SK-N-SH (cell line): Measurements from ENCODE around the gene FNDC3B. TPM values are rescaled to one million over a fixed set of nuclear protein-coding genes. Genes with fewer than 3 reads are reported as not detected.

Experiments used
- CTCF ChIA-PET: fragments of 300-600, 350-600 bp; formaldehyde crosslinking; extraction: SDS; loops from one replicate; lab custom pipeline; 2021; lab: Yijun Ruan, JAX
- POLR2A ChIA-PET: fragments of 350-600 bp; sonication (Branson Sonifier 250); formaldehyde crosslinking; extraction: SDS; loops from one replicate; lab custom pipeline; 2020; ENCODE audit warnings: antibody characterized with exemption, inconsistent platforms; lab: Yijun Ruan, JAX
- DNase-seq: peaks from one replicate; pipeline ENCODE4 v3.0.0; 2012
- H2AFZ ChIP-seq: fragments of 200-600 bp; sonication (generic); 2 replicates; pipeline ENCODE4 v1.8.1; 2016; ENCODE audit warnings: antibody characterized with exemption, mild to moderate bottlenecking, low read depth
- H3F3A ChIP-seq: fragments of 200-600 bp; sonication (generic); replicated peaks from 2 replicates; pipeline ENCODE3; 2016; ENCODE audit warnings: antibody characterized with exemption, mild to moderate bottlenecking; ENCODE audit not compliant: insufficient read depth
- H3K27ac ChIP-seq, 2 experiments: fragments of 200-500 bp in 1 of 2; fragments of 200-600 bp in 1 of 2; sonication (Bioruptor generic) in 1 of 2; sonication (generic), shearing (Covaris generic) in 1 of 2; 2 replicates each; pipeline versions ENCODE4 v1.5.1 to v1.6.1; 2014 to 2016; ENCODE audit warnings: low read depth in 2 of 2, inconsistent platforms in 1 of 2, low read length in 1 of 2, mild to moderate bottlenecking in 1 of 2, mixed read lengths in 1 of 2
- H3K27me3 ChIP-seq: fragments of 200-600 bp; sonication (generic), shearing (Covaris generic); 2 replicates; pipeline ENCODE4 v1.6.1; 2016; ENCODE audit warnings: mixed run types; ENCODE audit not compliant: insufficient read depth
- H3K36me3 ChIP-seq, 2 experiments: fragments of 200-500 bp in 1 of 2; fragments of 200-600 bp in 1 of 2; sonication (Bioruptor generic) in 1 of 2; sonication (generic) in 1 of 2; replicated peaks in 1 of 2; 2 replicates each; pipeline versions ENCODE3 to v1.5.1; 2014 to 2016; ENCODE audit warnings: low read length in 1 of 2, mild to moderate bottlenecking in 1 of 2; ENCODE audit not compliant: insufficient read depth in 2 of 2, control insufficient read depth in 1 of 2
- H3K4me1 ChIP-seq, 2 experiments: fragments of 200-500 bp in 1 of 2; fragments of 200-600 bp in 1 of 2; sonication (Bioruptor generic) in 1 of 2; sonication (generic), shearing (Covaris generic) in 1 of 2; 2 replicates each; pipeline versions ENCODE4 v1.5.1 to v1.6.1; 2014 to 2016; ENCODE audit warnings: low read depth in 1 of 2, low read length in 1 of 2, mixed run types in 1 of 2; ENCODE audit not compliant: insufficient read depth in 2 of 2, control insufficient read depth in 1 of 2
- H3K4me2 ChIP-seq: fragments of 200-600 bp; sonication (generic), shearing (Covaris generic); 2 replicates; pipeline ENCODE4 v1.6.1; 2017; ENCODE audit warnings: mixed run types
- H3K4me3 ChIP-seq, 2 experiments: fragments of 200-500 bp in 1 of 2; fragments of 200-600 bp in 1 of 2; sonication (Bioruptor generic) in 1 of 2; sonication (generic), shearing (Covaris generic) in 1 of 2; 2 replicates each; pipeline versions ENCODE4 v1.5.1 to v1.8.1; 2014 to 2016; ENCODE audit warnings: low read depth in 2 of 2, inconsistent platforms in 1 of 2, low read length in 1 of 2, mild to moderate bottlenecking in 1 of 2, mixed read lengths in 1 of 2, moderate library complexity in 1 of 2
- H3K79me2 ChIP-seq: fragments of 200-600 bp; sonication (generic); 2 replicates; pipeline ENCODE4 v1.8.1; 2017; ENCODE audit warnings: mild to moderate bottlenecking; ENCODE audit not compliant: insufficient read depth
- H3K9ac ChIP-seq: fragments of 200-600 bp; sonication (generic); 2 replicates; pipeline ENCODE4 v1.6.1; 2017; ENCODE audit warnings: mixed run types
- H3K9me2 ChIP-seq: fragments of 200-600 bp; sonication (generic); 2 replicates; pipeline ENCODE4 v1.6.1; 2017; ENCODE audit warnings: mixed run types
- H3K9me3 ChIP-seq: fragments of 200-600 bp; sonication (generic); 2 replicates; pipeline ENCODE4 v1.6.1; 2017; ENCODE audit warnings: mixed run types, mild to moderate bottlenecking, moderate library complexity
- H4K20me1 ChIP-seq: fragments of 200-600 bp; sonication (generic); 2 replicates; pipeline ENCODE4 v1.6.1; 2017; ENCODE audit warnings: mild to moderate bottlenecking, mixed run types; ENCODE audit not compliant: insufficient read depth
- ELF1 ChIP-seq: IDR thresholded peaks from 2 replicates; pipeline ENCODE4 v1.4.0; 2012
- EZH2phosphoT487 ChIP-seq: fragments of 200-600 bp; sonication (generic); IDR thresholded peaks from 2 replicates; pipeline ENCODE4 v1.6.1; 2017; ENCODE audit warnings: low read depth, mixed run types, mild to moderate bottlenecking, antibody characterized with exemption, moderate library complexity, borderline replicate concordance
- FOSL2 ChIP-seq: IDR thresholded peaks from 2 replicates; pipeline ENCODE4 v1.4.0; 2012; ENCODE audit warnings: low read depth, mild to moderate bottlenecking, moderate library complexity, borderline replicate concordance
- FOXM1 ChIP-seq: IDR thresholded peaks from 2 replicates; pipeline ENCODE4 v1.4.0; 2012; ENCODE audit warnings: low read depth, mild to moderate bottlenecking
- GATA2 ChIP-seq: sonication (generic); formaldehyde crosslinking; IDR thresholded peaks from 2 replicates; pipeline ENCODE4 v1.5.0; 2020; ENCODE audit warnings: mild to moderate bottlenecking, missing genetic modification reagents
- PBX3 ChIP-seq: IDR thresholded peaks from 2 replicates; pipeline ENCODE4; 2012
- POLR2AphosphoS5 ChIP-seq: IDR thresholded peaks from 2 replicates; pipeline ENCODE4 v1.6.1; 2012; ENCODE audit warnings: low read depth, low read length
- RAD21 ChIP-seq: IDR thresholded peaks from 2 replicates; pipeline ENCODE4 v1.6.1; 2012; ENCODE audit warnings: mild to moderate bottlenecking, low read length
- RCOR1 ChIP-seq: fragments of 150-350 bp; IDR thresholded peaks from 2 replicates; pipeline ENCODE4 v1.6.1; 2017; ENCODE audit warnings: antibody characterized with exemption, low read length
- SIN3A ChIP-seq: IDR thresholded peaks from 2 replicates; pipeline ENCODE4 v1.6.1; 2012; ENCODE audit warnings: low read depth, mild to moderate bottlenecking, low read length, moderate library complexity, borderline replicate concordance
- SMC3 ChIP-seq: IDR thresholded peaks from 2 replicates; pipeline ENCODE4 v1.6.1; 2012; ENCODE audit warnings: low read depth, low read length, improper control_type of control experiment
- TAF1 ChIP-seq: IDR thresholded peaks from 2 replicates; pipeline ENCODE4 v1.6.1; 2012; ENCODE audit warnings: low read depth, mild to moderate bottlenecking, low read length, moderate library complexity, borderline replicate concordance
- TEAD4 ChIP-seq: IDR thresholded peaks from 2 replicates; pipeline ENCODE4 v1.4.0; 2012; ENCODE audit warnings: mild to moderate bottlenecking, borderline replicate concordance; ENCODE audit not compliant: insufficient read depth
- USF1 ChIP-seq: IDR thresholded peaks from 2 replicates; pipeline ENCODE4 v1.4.0; 2012; ENCODE audit warnings: low read depth, borderline replicate concordance
- USF2 ChIP-seq: fragments of 150-350 bp; IDR thresholded peaks from 2 replicates; pipeline ENCODE4 v1.6.1; 2017; ENCODE audit warnings: antibody characterized with exemption, low read length, low read depth, borderline replicate concordance
- whole genome bisulfite sequencing: methylation state at CpG from one replicate; pipeline ENCODE4 v1.1.6; 2017; ENCODE audit warnings: low lambda C conversion rate; 5-methylcytosine and 5-hydroxymethylcytosine counted together
- polyA plus RNA-seq, 3 experiments: library from polyadenylated mRNA; depleted of rRNA; stranded (reverse); fragments of >200 nt; gene quantifications; 2 replicates each; pipeline ENCODE4 v1.2.3, GENCODE V29; 2012
- TF ChIP-seq, protein P1 (sequence below): IDR thresholded peaks from 2 replicates; pipeline ENCODE4 v1.6.1; 2012; ENCODE audit warnings: mild to moderate bottlenecking, low read depth, low read length, moderate library complexity

The FNDC3B gene
- polyA plus RNA-seq, 1 of the 3 experiments (the other 2 are of a cell fraction), result 10.4 TPM

DNA sequence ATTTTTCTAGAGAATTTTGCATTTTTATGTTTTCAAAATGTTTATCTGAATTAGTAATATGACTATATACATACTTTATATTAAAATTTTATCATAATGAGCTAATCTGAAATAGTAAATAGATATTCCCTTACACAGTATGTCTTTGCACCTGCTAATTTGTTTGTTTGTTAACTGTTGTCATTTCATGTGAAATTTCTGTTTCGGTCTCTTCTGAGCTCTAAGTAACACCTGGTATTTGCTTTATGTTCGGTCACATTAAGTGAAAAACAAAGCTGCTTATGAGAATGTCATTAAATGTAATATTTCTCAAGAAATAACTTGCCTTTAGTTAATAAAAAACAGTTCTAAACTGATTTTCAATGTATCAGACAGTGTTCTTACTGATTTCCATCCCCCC, 61.1 kb downstream of the FNDC3B start (continued):
- TF ChIP-seq, protein P1, sequence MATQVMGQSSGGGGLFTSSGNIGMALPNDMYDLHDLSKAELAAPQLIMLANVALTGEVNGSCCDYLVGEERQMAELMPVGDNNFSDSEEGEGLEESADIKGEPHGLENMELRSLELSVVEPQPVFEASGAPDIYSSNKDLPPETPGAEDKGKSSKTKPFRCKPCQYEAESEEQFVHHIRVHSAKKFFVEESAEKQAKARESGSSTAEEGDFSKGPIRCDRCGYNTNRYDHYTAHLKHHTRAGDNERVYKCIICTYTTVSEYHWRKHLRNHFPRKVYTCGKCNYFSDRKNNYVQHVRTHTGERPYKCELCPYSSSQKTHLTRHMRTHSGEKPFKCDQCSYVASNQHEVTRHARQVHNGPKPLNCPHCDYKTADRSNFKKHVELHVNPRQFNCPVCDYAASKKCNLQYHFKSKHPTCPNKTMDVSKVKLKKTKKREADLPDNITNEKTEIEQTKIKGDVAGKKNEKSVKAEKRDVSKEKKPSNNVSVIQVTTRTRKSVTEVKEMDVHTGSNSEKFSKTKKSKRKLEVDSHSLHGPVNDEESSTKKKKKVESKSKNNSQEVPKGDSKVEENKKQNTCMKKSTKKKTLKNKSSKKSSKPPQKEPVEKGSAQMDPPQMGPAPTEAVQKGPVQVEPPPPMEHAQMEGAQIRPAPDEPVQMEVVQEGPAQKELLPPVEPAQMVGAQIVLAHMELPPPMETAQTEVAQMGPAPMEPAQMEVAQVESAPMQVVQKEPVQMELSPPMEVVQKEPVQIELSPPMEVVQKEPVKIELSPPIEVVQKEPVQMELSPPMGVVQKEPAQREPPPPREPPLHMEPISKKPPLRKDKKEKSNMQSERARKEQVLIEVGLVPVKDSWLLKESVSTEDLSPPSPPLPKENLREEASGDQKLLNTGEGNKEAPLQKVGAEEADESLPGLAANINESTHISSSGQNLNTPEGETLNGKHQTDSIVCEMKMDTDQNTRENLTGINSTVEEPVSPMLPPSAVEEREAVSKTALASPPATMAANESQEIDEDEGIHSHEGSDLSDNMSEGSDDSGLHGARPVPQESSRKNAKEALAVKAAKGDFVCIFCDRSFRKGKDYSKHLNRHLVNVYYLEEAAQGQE, result no peak
- TF ChIP-seq PBX3, result no peak

- peaks cover 18% of the 10 kb centered on the region for H3F3A ChIP-seq
- POLR2A ChIA-PET, result no interaction called here
- H3K27me3 ChIP-seq, result no peaks in the 10 kb centered on the region
- peaks cover 4 to 43% of the 10 kb centered on the region in 2 experiments; a peak in 3 of 4 replicates for H3K4me1 ChIP-seq
- H2AFZ ChIP-seq, result no peak overlapping the region
- H3K4me2 ChIP-seq, result no peak overlapping the region
- peaks cover 0 to 25% of the 10 kb centered on the region in 2 experiments for H3K36me3 ChIP-seq
- CTCF ChIA-PET, result interaction anchor here (1.3 to 2.0 kb wide), 2 partner anchors 231 to 240 kb away, joined by 3 to 5 read pairs; no protein-coding TSS in a partner anchor
- WGBS, result 84% methylated on average over 3 of the region's 3 CpGs
- H3K9me2 ChIP-seq, result no peaks in the 10 kb centered on the region
- no peak for TF ChIP-seq USF2
- DNase-seq, result no peak
- no peaks in the 10 kb centered on the region for H3K9me3 ChIP-seq
- H3K79me2 ChIP-seq, result peaks cover 100% of the 10 kb centered on the region
- no peak overlapping the region for H3K9ac ChIP-seq
- no peak overlapping the region for H3K4me3 ChIP-seq
- H4K20me1 ChIP-seq, result peaks cover 96% of the 10 kb centered on the region
- no peak overlapping the region for H3K27ac ChIP-seq
Measured at GRCh38 chr3:172101107-172101506, 61.7 kb downstream of the FNDC3B start.

- H3K27ac ChIP-seq, result no peak overlapping the region
- H3K9me3 ChIP-seq, result no peaks in the 10 kb centered on the region
- H3K36me3 ChIP-seq, result peaks cover 0 to 20% of the 10 kb centered on the region in 2 experiments
- no peaks in the 10 kb centered on the region for H3K9me2 ChIP-seq
- no peak for DNase-seq
- TF ChIP-seq SMC3 (no peak), ELF1 (no peak), RAD21 (no peak), SIN3A (no peak), USF1 (no peak), POLR2AphosphoS5 (no peak), RCOR1 (no peak), PBX3 (no peak), TAF1 (no peak), FOXM1 (no peak), GATA2 (CRISPR knock-in tag) (no peak), TEAD4 (no peak), FOSL2 (no peak), EZH2phosphoT487 (no peak)
- H3K27me3 ChIP-seq, result no peaks in the 10 kb centered on the region
- no peak overlapping the region for H3K4me2 ChIP-seq
- H3K4me1 ChIP-seq, result peaks cover 4 to 39% of the 10 kb centered on the region in 2 experiments; a peak in 3 of 4 replicates
- no peak overlapping the region for H2AFZ ChIP-seq
- POLR2A ChIA-PET, result no interaction called here
- 92% methylated on average over 5 of the region's 5 CpGs for WGBS
- CTCF ChIA-PET, result interaction anchor here (1.2 to 2.0 kb wide), 2 partner anchors 14 to 230 kb away, joined by 3 to 5 read pairs; no protein-coding TSS in a partner anchor
- H3K9ac ChIP-seq, result no peak overlapping the region
- H3K79me2 ChIP-seq, result peaks cover 100% of the 10 kb centered on the region
- peaks cover 23% of the 10 kb centered on the region for H3F3A ChIP-seq
- peaks cover 98% of the 10 kb centered on the region for H4K20me1 ChIP-seq
- no peak overlapping the region for H3K4me3 ChIP-seq
Measured at GRCh38 chr3:172102123-172102882, 62.9 kb downstream of the FNDC3B start.
